COLO829 (cell line): ENCODE results near the gene MIPOL1.
"Not testable (repeated sequence)": the region's sequence is repeated elsewhere in the genome, so short reads cannot be mapped to it uniquely, and the experiment has no call there.

Experiments used
- DNase-seq: peaks from one replicate; pipeline ENCODE4 v3.0.0; 2012; ENCODE audit warnings: low spot score

Gene MIPOL1

DNA sequence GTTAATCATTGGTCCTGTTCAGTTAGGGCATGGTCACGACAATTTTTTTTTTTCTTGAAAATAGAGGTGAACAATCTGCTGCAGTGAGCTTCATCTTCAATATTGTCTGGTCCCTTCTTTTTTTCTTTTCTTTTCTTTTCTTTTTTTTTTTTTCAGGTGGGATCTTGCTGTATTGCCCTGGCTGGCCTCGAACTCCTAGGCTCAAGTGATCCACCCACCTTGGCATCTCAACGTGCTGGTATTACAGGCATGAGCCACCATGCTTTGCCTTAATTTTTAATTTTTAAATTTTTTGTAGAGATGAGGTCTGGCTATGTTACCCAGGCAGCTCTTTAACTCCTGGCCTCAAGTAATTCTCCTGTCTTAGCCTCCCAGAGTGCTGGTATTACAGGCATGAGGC, 36.5 kb downstream of the MIPOL1 start:
- no peak for DNase-seq

DNA sequence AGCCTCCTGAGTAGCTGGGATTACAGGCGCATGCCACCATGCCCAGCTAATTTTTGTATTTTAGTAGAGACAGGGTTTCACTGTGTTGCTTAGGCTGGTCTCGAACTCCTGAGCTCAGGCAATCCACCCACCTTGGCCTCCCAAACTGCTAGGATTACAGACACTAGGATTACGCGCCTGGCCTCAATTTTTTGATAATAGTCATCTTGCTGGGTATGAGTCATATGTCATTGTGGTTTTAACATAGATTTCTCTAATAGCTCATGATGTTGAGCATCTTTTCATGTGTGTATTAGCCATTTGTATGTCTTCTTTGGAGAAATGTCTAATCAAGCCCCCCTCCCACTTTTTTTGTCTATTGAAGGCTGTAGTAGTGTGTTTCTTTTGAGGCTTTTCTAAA, 38.3 kb downstream of the MIPOL1 start:
- not testable (repeated sequence) for DNase-seq

DNA sequence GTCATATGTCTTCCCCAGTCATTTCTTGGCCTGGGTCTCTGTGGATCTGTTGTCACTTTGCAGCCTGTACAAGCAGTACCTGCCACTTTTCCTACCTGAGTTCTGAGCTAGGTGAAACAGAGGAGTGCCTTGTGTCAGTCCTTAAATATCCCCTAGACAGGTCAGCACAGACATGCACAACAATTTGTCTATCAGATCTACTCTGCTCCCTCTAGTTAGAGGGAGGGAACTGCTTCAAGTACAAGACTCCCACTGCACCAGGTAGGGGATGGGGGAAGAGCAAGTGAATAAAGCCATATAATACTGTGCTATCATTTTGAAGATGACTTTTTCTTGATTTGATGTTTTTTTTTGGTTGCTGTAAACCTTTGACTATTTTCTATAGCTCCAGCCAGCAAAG, 39.4 kb downstream of the MIPOL1 start:
- DNase-seq = no peak

DNA sequence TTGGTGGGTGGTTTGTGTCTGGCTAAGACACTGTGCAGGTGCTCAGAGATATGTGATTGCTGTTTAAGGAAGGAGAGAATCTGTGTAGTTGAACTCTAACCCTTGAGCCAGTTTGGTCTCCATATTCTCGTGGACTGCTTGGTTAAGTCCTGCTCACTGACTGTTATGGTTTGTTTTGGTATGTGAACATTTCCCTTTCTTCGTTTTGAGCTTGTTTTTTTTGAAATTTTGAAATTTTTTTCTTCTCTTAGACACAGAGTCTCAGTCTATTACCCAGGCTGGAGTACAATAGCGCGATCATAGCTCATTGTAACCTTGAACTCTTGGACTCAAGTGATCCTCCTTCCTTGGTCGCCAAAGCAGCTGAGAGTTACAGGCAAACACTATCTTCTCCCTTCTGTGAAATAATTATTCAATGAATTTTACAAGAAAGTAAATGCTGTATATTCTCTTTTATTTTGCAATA, 40.0 kb downstream of the MIPOL1 start:
- no peak for DNase-seq

DNA sequence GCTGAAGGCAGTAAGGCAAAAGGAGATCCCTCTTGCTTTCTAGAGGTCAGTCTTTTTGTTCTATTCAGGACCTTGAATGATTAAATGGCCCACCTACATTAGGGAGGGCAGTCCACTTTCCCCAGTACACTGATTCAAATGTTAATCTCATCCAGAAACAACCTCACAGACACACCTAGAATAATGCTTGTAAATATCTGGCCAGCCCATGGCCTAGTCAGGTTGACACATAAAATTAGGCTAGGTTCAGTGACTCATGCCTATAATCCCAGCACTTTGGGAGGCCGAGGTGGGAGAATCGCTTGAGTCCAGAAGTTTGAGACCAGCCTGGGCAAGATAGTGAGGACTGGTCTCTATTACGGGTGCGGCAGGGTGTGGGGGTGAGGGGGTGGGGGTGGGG, 43.5 kb downstream of the MIPOL1 start:
- no peak for DNase-seq

DNA sequence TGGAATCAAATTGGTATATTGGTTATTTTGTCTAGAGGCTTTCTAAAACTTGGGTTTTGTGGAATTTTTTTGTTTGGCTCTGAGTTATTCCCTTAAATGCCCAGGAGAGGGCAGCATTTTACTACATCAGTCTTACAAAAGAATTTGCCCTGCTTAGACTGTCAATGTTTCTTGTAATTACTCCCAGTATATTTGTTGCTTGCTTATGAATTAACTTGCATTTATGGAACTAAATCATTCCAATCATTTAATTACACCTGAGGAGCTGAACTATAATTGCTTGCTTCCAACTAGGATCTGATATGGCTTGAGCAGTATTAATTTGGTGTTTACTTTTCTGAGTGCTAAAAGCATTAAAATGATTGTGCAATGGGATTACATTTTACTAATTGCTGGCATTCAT, 48.7 kb downstream of the MIPOL1 start:
- peak; percentile 38 for DNase-seq

DNA sequence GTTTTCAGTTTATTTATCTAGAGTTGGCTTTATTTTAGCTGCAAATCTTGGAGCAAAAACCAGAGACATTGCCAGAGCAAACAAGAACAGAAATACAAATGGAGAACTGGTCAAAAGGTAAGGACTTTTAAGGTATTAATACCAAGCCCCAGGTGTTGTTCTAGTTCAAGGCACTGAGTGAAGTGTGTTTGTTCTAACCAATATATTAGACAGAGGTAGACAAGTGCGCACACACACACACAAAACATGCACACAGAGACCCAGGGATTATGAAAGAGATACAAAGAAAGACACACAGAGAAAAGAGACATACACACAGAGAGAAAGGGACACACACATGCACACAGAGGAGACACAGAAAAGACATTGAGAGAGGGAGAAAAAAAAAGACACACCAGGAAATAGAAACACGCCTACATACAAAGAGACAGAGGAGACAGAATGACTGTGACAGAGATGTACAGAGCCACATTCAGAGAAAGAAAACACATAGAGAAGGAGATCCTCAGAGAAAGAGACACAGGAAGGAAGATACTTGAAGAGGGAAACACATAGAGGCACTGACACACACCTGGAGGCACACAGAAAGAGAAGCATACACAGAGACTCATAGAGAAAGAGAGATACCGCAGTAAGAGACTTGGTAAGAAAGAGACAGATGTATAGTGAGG, 50.2 kb downstream of the MIPOL1 start:
- DNase-seq = no peak

DNA sequence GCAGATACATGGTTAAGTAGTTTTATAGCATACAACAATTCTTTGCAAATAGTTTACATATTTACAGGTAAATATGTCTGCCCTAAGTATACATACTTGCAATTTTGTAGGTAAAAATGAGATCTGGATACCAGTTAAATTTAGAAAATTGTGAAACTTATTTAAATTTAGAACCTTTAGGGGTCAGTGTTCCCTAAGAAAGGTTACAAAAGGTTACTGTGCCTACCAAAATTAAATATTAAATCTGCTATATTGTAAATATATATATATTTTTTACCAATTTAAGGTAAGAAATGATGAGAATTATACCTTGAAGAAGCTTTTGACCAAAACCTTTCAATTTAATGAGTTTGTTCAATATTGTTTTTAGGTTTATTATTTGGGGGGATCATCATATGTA, 54.0 kb downstream of the MIPOL1 start:
- no peak for DNase-seq

DNA sequence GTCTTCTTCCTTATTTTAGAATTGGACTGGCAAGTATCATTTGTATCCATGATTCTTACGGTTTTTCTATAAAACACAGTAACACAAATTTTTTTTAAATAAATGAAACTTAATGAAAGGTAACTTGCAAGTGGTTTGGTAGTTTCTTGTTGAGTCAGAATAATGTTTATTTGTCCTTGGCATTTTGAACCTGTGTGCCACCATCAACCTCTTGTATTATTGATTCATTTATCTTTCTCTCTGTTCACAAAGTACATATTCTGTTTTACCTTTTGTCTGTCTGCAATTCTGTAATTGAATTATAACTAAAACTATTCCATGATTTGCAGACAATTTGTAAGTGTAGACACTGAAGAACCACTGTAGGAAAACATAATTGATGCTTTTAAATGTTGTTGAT, 54.7 kb downstream of the MIPOL1 start:
- DNase-seq = no peak

DNA sequence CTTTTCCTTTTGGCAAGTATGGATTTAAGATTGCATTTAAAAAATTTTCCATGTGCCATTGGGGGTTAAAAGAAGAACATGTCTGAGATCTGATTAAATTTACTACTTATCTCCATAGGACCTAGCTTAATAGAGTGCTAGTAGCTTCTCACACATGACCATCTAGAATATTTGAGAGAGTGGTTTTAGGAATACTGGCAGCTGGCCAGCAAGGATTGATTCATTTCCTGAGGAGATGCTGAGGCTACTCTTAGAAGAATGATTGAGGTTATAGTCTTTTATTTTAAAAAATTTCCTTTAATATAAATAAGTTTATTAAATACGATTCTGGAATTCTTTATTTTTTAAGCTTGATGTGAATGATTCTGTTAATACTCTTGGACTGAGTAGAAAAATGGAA, 56.2 kb downstream of the MIPOL1 start:
- peak; percentile 15 for DNase-seq

DNA sequence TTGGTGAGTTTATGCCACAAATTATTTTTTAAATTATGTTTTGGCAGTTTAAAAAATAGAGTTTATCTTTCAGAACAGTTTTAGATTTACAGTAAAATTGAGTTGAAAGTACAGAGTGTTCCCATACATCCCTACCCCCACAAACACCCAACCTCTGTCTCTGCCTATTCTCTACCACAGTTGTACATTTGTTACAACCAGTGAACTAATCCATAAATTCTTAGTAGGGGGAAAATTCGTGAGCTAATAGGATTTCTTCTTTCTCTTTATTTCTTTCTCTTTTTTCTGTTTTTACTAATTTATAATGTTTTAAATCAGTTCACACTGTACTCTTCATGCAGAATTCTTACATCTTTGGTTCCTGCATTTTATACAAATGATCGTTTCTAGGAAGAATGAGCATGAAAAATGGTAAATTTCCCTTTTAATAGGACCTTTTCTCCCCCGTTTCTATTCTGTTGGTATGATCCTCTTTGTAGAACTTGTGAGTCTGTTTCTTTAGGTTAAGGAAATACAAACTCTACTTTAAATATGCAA, 56.7 kb downstream of the MIPOL1 start:
- DNase-seq = no peak

DNA sequence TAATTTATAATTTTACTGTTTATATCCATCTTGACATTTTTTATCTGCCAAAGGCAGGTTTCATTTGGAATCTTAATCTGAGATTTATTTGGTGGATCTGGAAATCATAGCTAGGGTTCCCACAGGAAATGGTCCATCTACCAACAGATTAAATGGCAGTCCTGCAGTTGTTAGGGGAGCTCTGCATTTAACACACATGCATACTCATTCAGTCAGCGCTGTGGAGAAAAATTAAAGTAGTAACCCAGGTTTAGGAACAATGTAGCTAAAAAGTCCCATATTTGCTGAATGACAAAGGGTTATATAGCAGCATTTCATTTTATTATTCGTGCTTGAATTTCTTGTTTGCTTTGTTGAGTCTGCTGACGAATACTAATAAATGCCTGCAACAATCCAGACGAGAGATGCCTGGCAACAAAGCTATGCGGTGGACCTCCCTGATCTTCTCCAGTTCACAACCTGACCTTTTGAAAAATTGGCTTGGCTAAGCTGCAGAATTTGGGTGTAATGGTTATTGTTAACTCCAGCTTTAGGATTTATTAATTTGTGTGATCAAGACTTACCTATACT, 59.8 kb downstream of the MIPOL1 start:
- no peak for DNase-seq

DNA sequence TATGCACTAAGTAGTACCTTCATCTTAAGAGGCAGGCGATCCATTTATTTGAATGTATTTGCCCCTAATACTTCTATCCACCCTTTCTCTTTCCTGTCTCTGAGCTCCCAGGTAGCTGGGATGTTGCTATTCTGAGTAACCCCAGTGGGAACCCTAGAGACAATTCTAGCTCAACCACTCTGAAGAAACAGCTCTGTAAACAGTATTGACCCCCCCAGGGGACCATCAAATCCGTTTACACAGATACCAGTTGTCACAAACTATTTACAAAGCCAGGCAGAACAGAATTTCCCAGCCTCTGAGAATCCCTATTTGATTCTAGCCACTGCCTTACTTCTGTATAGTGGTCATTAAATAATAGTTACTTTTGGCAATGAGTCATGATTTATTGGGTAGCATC, 64.9 kb downstream of the MIPOL1 start:
- DNase-seq = no peak

DNA sequence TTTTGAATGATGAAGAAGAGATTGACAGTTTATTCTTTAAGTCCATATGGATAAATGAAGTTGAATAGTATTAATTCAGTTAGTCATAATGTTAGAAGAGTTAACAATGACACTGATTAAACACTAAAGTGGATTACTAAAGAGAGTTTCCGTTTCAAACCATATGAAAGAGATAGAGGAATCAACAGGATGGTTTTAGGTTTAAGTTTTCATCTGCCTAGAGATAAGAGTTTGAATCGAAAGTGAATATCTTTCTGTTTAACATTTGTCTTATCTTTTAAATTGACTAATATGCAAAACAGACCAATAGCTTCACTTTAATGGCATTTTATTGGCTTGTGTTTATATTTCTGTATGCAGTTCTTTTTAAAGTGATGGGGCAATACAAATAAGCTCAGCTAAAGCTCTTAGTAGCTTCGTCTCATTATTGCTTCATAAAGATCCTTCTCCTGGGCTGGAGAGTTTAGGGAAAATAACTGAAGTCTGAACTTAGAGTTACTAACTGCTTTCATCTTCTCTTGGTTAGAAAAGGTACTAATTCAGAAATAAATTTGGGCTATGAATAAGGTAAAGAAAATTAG, 66.0 kb downstream of the MIPOL1 start:
- DNase-seq = no peak

DNA sequence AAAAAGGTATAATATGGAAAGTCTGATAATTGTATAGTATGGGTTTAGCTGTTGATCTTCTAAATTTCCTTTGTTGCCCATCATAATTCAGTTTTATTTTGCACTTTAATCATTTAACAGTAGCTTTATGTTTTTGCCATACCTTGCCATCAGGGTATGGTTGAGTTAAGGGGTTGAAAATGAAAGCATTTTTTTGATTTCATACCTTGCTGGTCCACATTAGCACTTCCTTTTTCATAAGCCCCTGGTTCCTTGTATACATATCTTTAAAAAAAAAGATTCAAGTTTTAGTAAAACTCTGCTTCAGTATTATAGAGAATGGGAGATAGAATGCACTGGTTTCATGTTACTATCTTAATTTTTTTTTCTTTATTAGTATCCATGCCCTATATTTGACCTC, 71.1 kb downstream of the MIPOL1 start:
- DNase-seq = no peak

DNA sequence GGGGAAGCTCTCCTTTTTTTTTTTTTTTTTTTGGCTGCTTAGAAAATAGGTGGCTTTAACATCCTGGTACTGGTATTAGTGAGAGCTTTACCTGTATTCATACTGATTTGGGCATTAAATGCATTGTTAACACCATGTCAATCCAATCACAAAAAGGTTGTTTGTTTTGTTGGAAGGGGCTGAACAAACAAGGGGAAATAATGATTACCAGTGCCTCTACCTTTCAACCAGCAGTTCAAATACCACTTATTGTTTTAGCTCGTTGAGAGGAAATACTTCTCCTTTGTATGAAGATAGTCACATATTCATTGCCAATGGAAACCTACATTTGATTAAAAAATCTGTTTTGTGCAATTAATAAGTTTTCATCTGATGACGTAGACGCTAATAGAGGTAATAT, 72.9 kb downstream of the MIPOL1 start:
- no peak for DNase-seq

DNA sequence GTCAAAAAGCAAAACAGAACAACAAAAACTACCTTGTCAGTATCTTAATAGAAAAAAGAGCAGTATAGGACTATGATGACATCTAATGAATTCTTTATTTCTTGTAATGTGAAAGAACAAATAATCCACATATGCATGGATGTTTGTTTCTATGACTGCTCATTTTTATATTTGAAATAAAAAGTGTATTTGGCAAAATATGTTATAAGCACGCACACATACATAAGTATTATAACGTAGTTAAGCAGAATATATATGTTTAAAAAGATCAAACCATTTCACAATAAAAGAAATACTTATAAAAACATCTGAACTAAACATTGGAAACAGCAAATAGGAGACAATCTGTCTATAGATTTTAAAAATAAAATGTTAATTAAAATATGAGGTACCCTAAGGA, 74.8 kb downstream of the MIPOL1 start:
- no peak for DNase-seq

DNA sequence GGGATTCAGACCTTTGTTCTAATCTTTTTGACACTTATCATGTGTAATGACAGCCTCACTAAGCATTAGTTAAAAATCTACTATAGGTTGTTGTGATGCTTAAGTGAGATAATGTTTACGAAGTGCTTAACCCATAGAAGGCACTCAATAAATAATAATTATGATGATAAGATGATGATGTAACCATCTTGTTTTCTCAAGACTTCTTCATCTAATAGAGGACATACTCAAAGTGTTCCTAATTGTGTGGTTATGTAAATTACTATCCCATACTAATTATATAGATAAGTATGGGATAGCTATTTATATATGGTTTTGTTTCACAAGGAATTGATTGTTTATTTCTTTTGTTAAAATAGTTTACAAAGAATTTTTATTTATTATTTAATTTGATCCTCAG, 76.9 kb downstream of the MIPOL1 start:
- no peak for DNase-seq

DNA sequence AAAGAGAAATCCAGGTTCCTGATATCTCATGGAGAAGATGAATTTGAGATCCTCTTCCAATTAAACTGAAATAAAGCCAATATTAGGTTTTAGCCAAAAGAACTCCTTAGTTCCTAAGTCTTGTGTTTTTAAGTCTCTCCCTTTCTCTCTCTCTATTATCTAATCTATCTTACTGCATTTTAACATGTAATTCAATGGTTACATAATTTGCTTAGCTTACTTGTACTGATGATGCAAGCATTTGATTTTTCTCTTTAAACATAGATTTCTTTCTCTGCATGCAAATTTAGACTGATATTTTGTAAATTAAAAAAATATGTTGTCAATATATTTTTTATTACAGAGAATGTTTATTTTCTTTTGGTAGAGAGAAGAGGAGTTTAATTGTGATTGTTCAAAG, 78.2 kb downstream of the MIPOL1 start:
- no peak for DNase-seq

DNA sequence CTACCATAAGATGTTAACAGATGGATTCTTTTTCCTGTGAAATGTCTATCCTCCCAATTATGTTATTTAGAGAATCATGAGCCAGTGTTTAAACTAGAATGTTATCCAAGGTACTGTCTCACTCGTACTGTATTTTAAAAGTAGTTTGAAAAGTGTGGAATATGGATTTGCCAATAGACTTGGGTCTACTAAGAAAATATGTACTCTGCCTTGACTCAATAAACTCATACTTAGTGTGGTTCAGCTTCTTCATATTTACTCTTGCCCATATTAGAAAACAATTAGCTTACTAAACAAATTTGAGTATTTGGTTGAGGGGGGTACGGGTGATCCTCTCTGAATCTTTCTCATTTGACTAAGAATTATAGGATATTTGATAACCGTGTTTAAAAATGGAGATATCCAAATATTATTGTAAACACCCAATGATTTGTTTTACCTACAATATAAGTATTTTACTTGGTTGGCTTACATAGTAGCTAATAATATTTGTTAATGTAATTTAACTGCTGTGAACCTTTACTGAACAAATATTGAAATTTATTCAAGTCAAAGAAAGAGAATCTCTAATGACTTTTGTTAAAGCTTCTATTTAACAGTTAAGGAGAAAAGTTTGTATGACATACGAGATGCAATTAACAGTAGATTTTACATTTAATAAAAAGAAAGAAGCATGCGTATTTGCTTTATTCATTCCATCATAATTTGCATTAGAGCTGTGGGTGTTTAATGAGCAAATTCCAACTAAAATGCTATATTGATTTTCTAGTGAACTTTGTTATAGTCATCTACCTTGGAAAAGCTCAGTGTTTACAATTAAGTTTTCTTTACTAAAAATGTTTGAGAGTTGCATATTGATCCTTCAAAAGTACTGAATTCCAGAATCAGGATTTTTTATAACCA, 81.2 kb downstream of the MIPOL1 start:
- no peak for DNase-seq

DNA sequence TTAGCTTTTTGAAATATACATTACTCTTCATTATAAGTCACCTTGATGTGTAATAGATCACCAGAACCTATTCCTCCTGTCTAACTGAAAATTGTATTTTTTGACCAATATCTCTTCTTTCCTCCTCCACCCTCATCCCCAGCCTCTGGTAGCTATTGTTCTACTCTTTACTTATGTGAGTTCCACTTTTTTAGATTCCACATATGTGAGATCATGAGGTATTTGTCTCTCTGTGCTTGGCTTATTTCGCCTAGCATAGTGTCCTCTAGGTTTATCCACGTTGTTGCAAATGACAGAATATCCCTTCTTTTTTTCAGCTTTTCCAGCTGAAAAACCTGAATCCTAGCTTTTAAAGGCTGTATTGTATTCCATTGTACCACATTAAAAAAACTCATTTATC, 82.1 kb downstream of the MIPOL1 start:
- DNase-seq = no peak

DNA sequence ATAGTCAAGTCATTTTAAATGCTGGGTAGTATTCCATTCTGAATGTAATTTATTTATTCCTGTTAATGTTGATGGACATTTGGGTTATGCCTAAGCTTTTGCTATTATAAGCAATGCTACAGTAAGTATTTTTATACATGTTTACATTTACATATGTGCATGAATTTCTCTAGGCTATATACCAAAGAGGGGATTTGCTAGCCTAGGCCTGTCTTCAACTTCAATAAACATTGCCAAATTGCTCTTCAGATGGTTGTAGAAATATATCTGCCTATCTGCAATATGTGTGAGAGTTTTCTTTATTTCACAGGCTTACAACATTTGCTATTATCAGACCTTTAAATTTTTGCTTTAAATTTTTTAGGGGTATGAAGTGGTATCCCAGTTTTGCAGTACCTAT, 87.0 kb downstream of the MIPOL1 start:
- DNase-seq = no peak

DNA sequence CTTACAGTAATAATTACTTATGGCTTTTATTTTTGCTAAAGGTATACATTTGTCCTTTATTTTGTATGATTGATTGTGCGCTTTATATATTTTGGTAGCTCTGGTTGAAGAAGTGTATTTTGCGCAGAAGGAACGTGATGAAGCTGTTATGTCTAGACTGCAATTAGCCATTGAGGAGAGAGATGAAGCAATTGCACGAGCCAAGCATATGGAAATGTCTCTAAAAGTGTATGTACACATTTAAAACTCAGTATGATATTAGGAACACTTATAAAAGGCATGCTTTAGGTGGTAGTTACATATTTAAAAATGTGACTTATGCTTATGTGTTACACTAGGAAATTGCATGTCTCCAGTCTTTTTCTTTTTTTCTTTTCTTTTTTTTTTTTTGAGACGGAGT, 87.5 kb downstream of the MIPOL1 start:
- DNase-seq = no peak
